Thyroid gland (tissue), 4 donors: ENCODE data around the gene DCLK2. TPM values are rescaled to one million over a fixed set of nuclear protein-coding genes. Genes with fewer than 3 reads are reported as not detected.

Experiments used
- DNase-seq, 2 donors: peaks; one replicate each; pipeline ENCODE4 v3.0.0-alpha.2; 2019
- H3K27ac ChIP-seq, 3 donors: fragments of 200-600 bp; sonication (generic); 1 replicate in 2 of 3; 2 replicates in 1 of 3; pipeline ENCODE4 v1.5.1; 2016 to 2019; ENCODE audit warnings: mild to moderate bottlenecking in 1 of 3, moderate library complexity in 1 of 3
- H3K27me3 ChIP-seq: fragments of 200-600 bp; sonication (generic); one replicate; pipeline ENCODE4 v1.5.1; 2019
- H3K36me3 ChIP-seq, 2 donors: fragments of 200-600 bp; sonication (generic); one replicate each; pipeline ENCODE4 v1.5.1; 2016 to 2019
- H3K4me1 ChIP-seq, 2 donors: fragments of 200-600 bp; sonication (generic); one replicate each; pipeline ENCODE4 v1.5.1; 2017 to 2019
- H3K4me3 ChIP-seq, 3 donors: fragments of 200-600 bp; sonication (generic); replicated peaks in 1 of 3; 1 replicate in 2 of 3; 2 replicates in 1 of 3; pipeline ENCODE4 v1.5.1; 2016; ENCODE audit warnings: mild to moderate bottlenecking in 1 of 3
- H3K9me3 ChIP-seq: fragments of 200-600 bp; sonication (generic); one replicate; pipeline ENCODE4 v1.5.1; 2017
- POLR2A ChIP-seq, 2 donors: fragments of 450-650 bp; IDR thresholded peaks; one replicate each; pipeline ENCODE4 v1.6.1; 2017; ENCODE audit warnings: antibody characterized with exemption in 2 of 2, mild to moderate bottlenecking in 2 of 2, moderate library complexity in 1 of 2
- WGBS, 2 donors: methylation state at CpG; one replicate each; pipeline ENCODE4 v1.1.5; 2017; 5-methylcytosine and 5-hydroxymethylcytosine counted together
- intact Hi-C: fragments of 100-400 bp; cut with DNase I; formaldehyde crosslinking; loops from one replicate; pipeline ENCODE4 v1.15.1; 2023
- total RNA-seq, 4 donors: library from RNA; depleted of rRNA; stranded (reverse); fragments of >200 nt; gene quantifications; one replicate each; pipeline ENCODE4 v1.2.3, GENCODE V29; 2016
- TF ChIP-seq, protein P1 (sequence below), 6 experiments: fragments of 200-600 bp in 3 of 6; fragments of 450-650 bp in 3 of 6; sonication (generic) in 3 of 6; IDR thresholded peaks; one replicate each; pipeline ENCODE4 v1.5.1; 2016 to 2019; ENCODE audit warnings: antibody characterized with exemption in 6 of 6, mild to moderate bottlenecking in 2 of 6, inconsistent platforms in 1 of 6, moderate library complexity in 1 of 6

The DCLK2 gene
- total RNA-seq, 4 donors from 2014 or later, result 6.6 to 19.7 (median 12.3) TPM

DNA sequence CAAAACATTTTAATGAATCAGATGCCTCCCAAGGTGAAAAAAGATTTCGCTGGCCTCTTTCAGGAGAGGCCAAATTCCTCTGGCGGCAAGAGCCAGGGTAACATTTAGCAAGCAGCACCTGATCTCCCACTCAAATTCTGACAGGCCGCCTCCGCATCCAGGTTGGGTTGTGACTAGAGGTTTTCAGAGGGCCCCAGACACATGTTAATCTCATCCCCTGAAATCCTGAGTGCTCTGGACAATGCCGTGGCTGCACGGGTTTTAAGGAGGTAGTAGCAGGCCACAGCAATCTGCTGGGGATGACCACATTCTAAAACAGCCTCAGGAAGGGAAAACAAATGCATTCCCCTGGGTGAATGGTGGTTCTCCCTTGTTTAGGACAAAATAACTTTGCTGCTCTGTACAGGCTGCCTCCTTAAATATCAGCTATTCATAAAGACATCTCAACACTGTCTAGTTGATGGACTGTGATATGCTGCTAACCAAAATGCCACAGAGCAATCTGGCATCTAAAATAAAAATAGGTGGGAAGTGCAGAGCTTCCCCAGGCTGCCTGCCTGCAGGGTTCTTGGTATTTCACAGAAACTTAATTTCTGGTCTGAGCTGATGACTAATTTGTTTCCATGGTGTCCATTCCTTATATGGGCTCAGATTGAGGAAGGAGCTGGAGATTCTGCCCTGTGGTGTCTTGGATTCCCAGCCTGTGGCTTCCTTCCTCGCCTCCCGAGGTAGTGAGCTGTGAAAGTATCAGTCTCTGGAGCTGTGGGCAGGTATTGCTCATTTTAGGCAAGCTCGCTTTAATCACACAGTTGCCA lies 202.0 kb downstream of the DCLK2 start:
- WGBS, 2 donors, result 78 to 92% methylated on average over 9 of the region's 9 CpGs
- Histone ChIP-seq H3K9me3 (no peaks in the 10 kb centered on the region), H3K27me3 (no peaks in the 10 kb centered on the region), H3K36me3 (peaks cover 0 to 2% of the 10 kb centered on the region in 2 donors), H3K27ac (no peak overlapping the region), H3K4me3 (no peak overlapping the region), H3K4me1 (no peaks in the 10 kb centered on the region)
- no peak for DNase-seq
- intact Hi-C loops, result no loop called here
- TF ChIP-seq, protein P1, sequence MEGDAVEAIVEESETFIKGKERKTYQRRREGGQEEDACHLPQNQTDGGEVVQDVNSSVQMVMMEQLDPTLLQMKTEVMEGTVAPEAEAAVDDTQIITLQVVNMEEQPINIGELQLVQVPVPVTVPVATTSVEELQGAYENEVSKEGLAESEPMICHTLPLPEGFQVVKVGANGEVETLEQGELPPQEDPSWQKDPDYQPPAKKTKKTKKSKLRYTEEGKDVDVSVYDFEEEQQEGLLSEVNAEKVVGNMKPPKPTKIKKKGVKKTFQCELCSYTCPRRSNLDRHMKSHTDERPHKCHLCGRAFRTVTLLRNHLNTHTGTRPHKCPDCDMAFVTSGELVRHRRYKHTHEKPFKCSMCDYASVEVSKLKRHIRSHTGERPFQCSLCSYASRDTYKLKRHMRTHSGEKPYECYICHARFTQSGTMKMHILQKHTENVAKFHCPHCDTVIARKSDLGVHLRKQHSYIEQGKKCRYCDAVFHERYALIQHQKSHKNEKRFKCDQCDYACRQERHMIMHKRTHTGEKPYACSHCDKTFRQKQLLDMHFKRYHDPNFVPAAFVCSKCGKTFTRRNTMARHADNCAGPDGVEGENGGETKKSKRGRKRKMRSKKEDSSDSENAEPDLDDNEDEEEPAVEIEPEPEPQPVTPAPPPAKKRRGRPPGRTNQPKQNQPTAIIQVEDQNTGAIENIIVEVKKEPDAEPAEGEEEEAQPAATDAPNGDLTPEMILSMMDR (IDR thresholded peaks at IDR 0.05), result no peak
- no peak for TF ChIP-seq POLR2A (IDR thresholded peaks at IDR 0.05)

DNA sequence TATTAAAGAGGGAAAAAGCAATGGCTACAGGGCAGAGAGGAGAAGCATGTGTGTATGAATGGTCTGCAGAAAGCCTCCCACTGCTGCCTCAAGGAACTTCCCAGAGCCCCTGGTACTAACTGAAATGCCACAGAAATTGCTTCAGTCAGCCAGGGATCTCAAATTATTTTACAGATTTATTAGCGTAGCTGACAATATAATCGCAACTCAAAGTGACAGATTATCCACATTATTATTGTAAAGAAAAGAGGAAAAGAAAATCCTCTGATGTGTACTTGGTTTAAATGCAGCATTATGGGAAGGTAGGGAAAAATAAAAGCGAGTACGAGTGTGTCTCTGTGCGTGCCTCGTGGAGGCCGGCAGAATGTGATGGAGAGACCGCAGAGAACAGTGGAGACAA lies 202.7 kb downstream of the DCLK2 start:
- Histone ChIP-seq H3K36me3 (peaks cover 0 to 4% of the 10 kb centered on the region in 2 donors), H3K27ac (no peak overlapping the region), H3K9me3 (no peaks in the 10 kb centered on the region), H3K27me3 (no peaks in the 10 kb centered on the region), H3K4me1 (no peaks in the 10 kb centered on the region), H3K4me3 (no peak overlapping the region)
- intact Hi-C loops, result no loop called here
- 96 to 97% methylated on average over 8 of the region's 8 CpGs for WGBS, 2 donors
- DNase-seq, result no peak
- TF ChIP-seq, protein P1 (IDR thresholded peaks at IDR 0.05), result no peak
- TF ChIP-seq POLR2A (IDR thresholded peaks at IDR 0.05), result no peak

DNA sequence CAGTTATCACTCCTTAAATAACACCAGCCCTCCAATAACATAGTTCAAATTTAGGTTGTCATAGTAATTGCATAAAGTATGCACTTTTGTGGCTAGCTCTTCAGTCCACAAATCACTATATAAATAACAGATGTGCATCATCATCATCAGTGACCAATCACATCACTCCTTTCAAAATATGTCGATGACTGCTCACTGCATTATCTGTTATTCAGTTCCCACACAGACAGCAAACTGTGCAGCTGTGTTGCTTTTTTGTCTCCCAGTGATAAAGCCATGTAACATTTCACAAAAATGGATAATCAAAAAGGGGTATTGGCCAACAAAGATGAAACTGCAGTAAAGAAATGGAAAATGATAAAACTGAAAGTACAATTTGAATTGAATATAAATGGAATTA lies 205.4 kb downstream of the DCLK2 start:
- Histone ChIP-seq H3K4me1 (no peaks in the 10 kb centered on the region), H3K36me3 (peaks cover 0 to 4% of the 10 kb centered on the region in 2 donors), H3K27me3 (no peaks in the 10 kb centered on the region), H3K27ac (no peak overlapping the region), H3K9me3 (no peaks in the 10 kb centered on the region), H3K4me3 (no peak overlapping the region)
- intact Hi-C loops, result no loop called here
- TF ChIP-seq, protein P1 (IDR thresholded peaks at IDR 0.05), result no peak
- no peak for TF ChIP-seq POLR2A (IDR thresholded peaks at IDR 0.05)
- 94 to 95% methylated on average over 1 of the region's 1 CpG for WGBS, 2 donors
- no peak for DNase-seq

DNA sequence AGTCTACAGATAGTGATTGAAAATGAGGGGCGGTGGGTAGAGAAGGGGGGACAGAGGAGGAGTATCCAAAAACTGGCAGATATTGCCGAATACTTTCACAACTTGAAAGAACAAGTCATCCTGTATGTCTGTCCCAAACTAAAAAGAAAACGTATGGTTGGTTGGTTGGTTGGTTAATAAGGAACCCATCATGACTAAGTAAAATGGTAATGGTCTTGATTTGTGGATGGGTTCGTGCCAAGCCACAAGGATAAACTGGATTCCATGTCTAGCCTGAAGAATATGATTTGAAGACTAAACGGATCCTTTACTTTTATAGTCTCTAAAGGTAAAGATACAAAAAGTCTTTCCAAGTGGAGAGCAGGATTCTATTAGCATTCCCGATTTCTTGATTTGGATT lies 208.4 kb downstream of the DCLK2 start:
- Histone ChIP-seq H3K27me3 (no peaks in the 10 kb centered on the region), H3K9me3 (no peaks in the 10 kb centered on the region), H3K36me3 (peaks cover 0 to 4% of the 10 kb centered on the region in 2 donors), H3K27ac (no peak overlapping the region), H3K4me3 (no peak overlapping the region), H3K4me1 (no peaks in the 10 kb centered on the region)
- WGBS, 2 donors, result 81 to 88% methylated on average over 6 of the region's 6 CpGs
- TF ChIP-seq POLR2A (IDR thresholded peaks at IDR 0.05), result no peak
- TF ChIP-seq, protein P1 (IDR thresholded peaks at IDR 0.05), result no peak
- intact Hi-C loops, result no loop called here
- no peak for DNase-seq

DNA sequence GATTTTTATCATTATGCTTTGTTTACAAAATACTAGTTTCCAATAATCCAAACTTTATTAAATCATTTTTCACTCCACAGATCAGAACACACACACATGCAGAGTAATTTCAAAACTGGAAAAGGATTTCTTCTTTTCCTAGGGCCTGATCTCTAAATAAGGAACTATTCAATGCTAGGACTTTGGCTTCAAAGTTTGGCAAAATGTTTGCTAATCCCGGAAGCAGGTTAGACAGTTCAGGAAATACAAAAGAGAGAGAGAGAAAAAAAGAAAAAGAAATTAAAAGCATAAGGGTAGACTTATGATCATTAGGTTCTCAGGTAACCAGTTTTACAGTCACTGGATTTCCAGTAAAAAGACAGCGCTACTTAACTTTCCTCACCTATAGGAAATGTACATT lies 211.0 kb downstream of the DCLK2 start:
- 86 to 90% methylated on average over 2 of the region's 2 CpGs for WGBS, 2 donors
- intact Hi-C loops, result no loop called here

More for the DNA sequence above, 211.0 kb downstream of the DCLK2 start:
- no peak overlapping the region for H3K4me3 ChIP-seq
- DNase-seq, result no peak
- no peaks in the 10 kb centered on the region for H3K4me1 ChIP-seq
- no peak overlapping the region for H3K27ac ChIP-seq
- H3K27me3 ChIP-seq, result no peaks in the 10 kb centered on the region
- H3K36me3 ChIP-seq, result peaks cover 0 to 4% of the 10 kb centered on the region in 2 donors
- TF ChIP-seq, protein P1 (IDR thresholded peaks at IDR 0.05), result no peak
- TF ChIP-seq POLR2A (IDR thresholded peaks at IDR 0.05), result no peak
- no peaks in the 10 kb centered on the region for H3K9me3 ChIP-seq
